22Rv1 (cell line): Measurements from ENCODE around the gene UVRAG.

ENCODE experiments used
- H3K27ac ChIP-seq: fragments of 450-650 bp; 2 replicates; pipeline ENCODE4 v1.5.1; 2017
- CTCF ChIP-seq: fragments of 450-650 bp; IDR thresholded peaks from 2 replicates; pipeline ENCODE4 v1.5.1; 2017; ENCODE audit warnings: mild to moderate bottlenecking
- ZFX ChIP-seq: fragments of 450-650 bp; IDR thresholded peaks from 2 replicates; pipeline ENCODE4 v1.6.1; 2017; ENCODE audit warnings: antibody characterized with exemption, borderline replicate concordance

Gene UVRAG

GRCh38 chr11:75827562-75827961 lies 12.6 kb downstream of the UVRAG start:
- H3K27ac ChIP-seq: no peak overlapping the region

GRCh38 chr11:75831915-75832502 lies 17.0 kb downstream of the UVRAG start:
- no peak overlapping the region for H3K27ac ChIP-seq
- TF ChIP-seq ZFX (no peak), CTCF (no peak)

More at GRCh38 chr11:75827562-75827961, 12.6 kb downstream of the UVRAG start:
- no peak for TF ChIP-seq ZFX
- TF ChIP-seq CTCF: no peak

- H3K27ac ChIP-seq: no peak overlapping the region
- TF ChIP-seq CTCF (no peak), ZFX (no peak)
These were observed 19.7 kb downstream of the UVRAG start for GRCh38 chr11:75834728-75835127.

GRCh38 chr11:75836417-75836816 lies 21.4 kb downstream of the UVRAG start:
- TF ChIP-seq ZFX (no peak), CTCF (no peak)
- H3K27ac ChIP-seq: no peak overlapping the region

DNA sequence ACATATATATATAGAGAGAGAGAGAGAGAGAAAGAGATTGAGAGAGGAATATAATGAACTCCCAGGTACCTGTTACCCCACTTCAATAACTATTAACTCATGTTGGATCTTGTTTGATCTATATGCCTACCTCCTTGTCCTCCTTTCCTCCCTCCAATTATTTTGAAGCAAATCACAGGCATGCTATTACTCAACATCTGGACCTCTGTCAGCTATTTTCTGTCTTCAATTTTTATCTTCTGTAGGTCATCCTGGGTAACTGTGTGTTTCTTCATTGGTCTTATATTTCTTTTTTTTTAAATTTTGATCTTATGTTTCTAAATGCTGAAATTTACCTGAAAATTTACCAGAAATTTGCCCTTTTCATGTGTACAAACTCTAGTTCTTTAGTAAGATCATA lies 24.8 kb downstream of the UVRAG start:
- TF ChIP-seq ZFX (no peak), CTCF (no peak)
- H3K27ac ChIP-seq: no peak overlapping the region

DNA sequence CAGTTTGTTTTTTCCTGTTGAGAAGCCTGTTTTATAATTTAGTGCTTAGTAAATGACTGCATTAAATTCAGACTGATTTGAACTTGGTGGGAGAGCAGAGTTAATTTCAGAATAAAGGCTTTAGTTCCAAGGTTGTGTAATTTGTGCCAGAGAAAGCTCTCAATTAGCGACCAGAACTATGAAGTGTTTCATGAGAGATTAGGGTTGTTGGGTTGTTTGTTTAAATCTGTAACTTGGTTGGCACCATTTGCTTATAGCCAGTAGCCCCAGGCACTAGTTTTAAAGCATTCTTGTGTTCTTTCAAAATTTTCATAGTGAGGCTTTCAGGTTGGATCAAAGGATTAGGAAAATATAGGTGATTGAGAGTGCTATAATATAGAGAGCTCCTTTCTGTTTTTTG lies 25.5 kb downstream of the UVRAG start:
- H3K27ac ChIP-seq: no peak overlapping the region
- no peak for TF ChIP-seq ZFX
- no peak for TF ChIP-seq CTCF

DNA sequence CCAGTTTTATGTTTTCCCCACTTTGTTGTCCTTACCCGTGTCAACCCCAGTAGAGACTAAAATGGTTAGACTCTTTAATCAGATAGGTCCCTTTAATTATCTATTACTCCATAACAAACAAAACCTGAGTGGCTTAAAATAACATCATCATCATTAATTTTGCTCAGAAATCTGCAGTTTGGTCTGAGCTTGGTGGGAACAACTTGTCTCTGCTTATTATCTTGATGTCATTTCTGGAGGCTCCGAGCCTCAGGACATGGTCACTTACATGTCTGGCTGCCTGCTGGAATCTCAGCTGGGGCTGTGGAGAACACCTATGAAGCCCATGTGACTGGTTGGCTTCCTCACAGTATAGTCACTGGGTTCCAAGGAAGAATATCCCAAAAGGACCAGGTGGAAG lies 26.7 kb downstream of the UVRAG start:
- TF ChIP-seq ZFX: no peak
- no peak for TF ChIP-seq CTCF
- H3K27ac ChIP-seq: no peak overlapping the region
